GM18907 (cell line): Measurements from ENCODE around the gene SMAP1.

Experiments
- ATAC-seq: cut with Tn5 transposase; IDR thresholded peaks from one replicate; pipeline ENCODE4 v1.9.1; 2021; ENCODE audit warnings: mild to moderate bottlenecking, moderate library complexity; ENCODE audit not compliant: unreplicated experiment

SMAP1 gene

GRCh38 chr6:70884074-70884983 lies 216.6 kb downstream of the SMAP1 start:
- ATAC-seq: peak; percentile 80

- no peak for ATAC-seq
These were observed 218.4 kb downstream of the SMAP1 start for GRCh38 chr6:70886071-70886470.

GRCh38 chr6:70886661-70887060 lies 219.0 kb downstream of the SMAP1 start:
- no peak for ATAC-seq

GRCh38 chr6:70889270-70889669 lies 221.6 kb downstream of the SMAP1 start:
- no peak for ATAC-seq

- ATAC-seq: no peak
These were observed 226.3 kb downstream of the SMAP1 start for GRCh38 chr6:70894001-70894400.

- ATAC-seq: no peak
These were observed 232.4 kb downstream of the SMAP1 start for GRCh38 chr6:70900047-70900446.

- no peak for ATAC-seq
These were observed 233.6 kb downstream of the SMAP1 start for GRCh38 chr6:70901324-70901723.

GRCh38 chr6:70903665-70904452 lies 236.2 kb downstream of the SMAP1 start:
- no peak for ATAC-seq

- ATAC-seq: no peak
These were observed 238.1 kb downstream of the SMAP1 start for GRCh38 chr6:70905742-70906141.
